Neural cell (in vitro differentiated cells): Measurements from ENCODE around the gene GRPEL2. TPM values are rescaled to one million over a fixed set of nuclear protein-coding genes. Genes with fewer than 3 reads are reported as not detected.

Source experiments
- H2AFZ ChIP-seq: fragments of 200-600, 300-800 bp; sonication (generic), shearing (Covaris generic); 2 replicates; pipeline ENCODE4 v1.6.0; 2014; ENCODE audit warnings: low read depth, mild to moderate bottlenecking, antibody characterized with exemption, low read length, moderate library complexity
- H3F3A ChIP-seq: fragments of 200-600 bp; shearing (Covaris generic); 2 replicates; pipeline ENCODE4 v1.6.1; 2016; ENCODE audit warnings: mild to moderate bottlenecking, moderate library complexity, mixed read lengths, antibody characterized with exemption, low read length; ENCODE audit not compliant: insufficient read depth, poor library complexity, severe bottlenecking
- H3K27ac ChIP-seq: fragments of 200-600, 300-800 bp; sonication (generic), shearing (Covaris generic); 2 replicates; pipeline ENCODE4 v1.5.1; 2014; ENCODE audit warnings: mild to moderate bottlenecking, low read length, moderate library complexity
- H3K27me3 ChIP-seq: fragments of 300-800, 200-600 bp; sonication (generic), shearing (Covaris generic); 2 replicates; pipeline ENCODE4 v1.6.0; 2014; ENCODE audit warnings: mild to moderate bottlenecking, low read depth, low read length, moderate library complexity; ENCODE audit not compliant: insufficient read depth
- H3K36me3 ChIP-seq: fragments of 300-800, 200-600 bp; sonication (generic), shearing (Covaris generic); 2 replicates; pipeline ENCODE4 v1.5.1; 2014; ENCODE audit warnings: mild to moderate bottlenecking, antibody characterized with exemption, low read length, moderate library complexity; ENCODE audit not compliant: insufficient read depth
- H3K4me2 ChIP-seq: fragments of 300-800, 200-600 bp; sonication (generic), shearing (Covaris generic); 2 replicates; pipeline ENCODE4 v1.6.0; 2014; ENCODE audit warnings: mild to moderate bottlenecking, low read length
- H3K4me3 ChIP-seq: fragments of 300-800, 200-600 bp; sonication (generic), shearing (Covaris generic); 2 replicates; pipeline ENCODE4 v1.5.1; 2014; ENCODE audit warnings: mild to moderate bottlenecking, low read length, moderate library complexity
- H3K79me2 ChIP-seq: fragments of 200-600 bp; shearing (Covaris generic); replicated peaks from 2 replicates; pipeline ENCODE4 v1.6.0; 2014; ENCODE audit warnings: mild to moderate bottlenecking, low read length, moderate library complexity; ENCODE audit not compliant: insufficient read depth
- H3K9ac ChIP-seq: fragments of 300-800, 200-600 bp; sonication (generic), shearing (Covaris generic); 2 replicates; pipeline ENCODE4 v1.6.1; 2016; ENCODE audit warnings: mild to moderate bottlenecking, low read length, mixed read lengths
- H3K9me2 ChIP-seq: fragments of 200-600 bp; shearing (Covaris generic); 2 replicates; pipeline ENCODE4 v1.6.1; 2016; ENCODE audit warnings: mild to moderate bottlenecking, low read length, mixed read lengths; ENCODE audit not compliant: insufficient read depth
- H3K9me3 ChIP-seq: fragments of 200-600, 300-800 bp; sonication (generic), shearing (Covaris generic); 2 replicates; pipeline ENCODE4 v1.6.1; 2016; ENCODE audit warnings: mild to moderate bottlenecking, mixed run types, low read length, moderate library complexity, mixed read lengths
- H4K20me1 ChIP-seq: fragments of 200-600 bp; shearing (Covaris generic); 2 replicates; pipeline ENCODE4 v1.6.1; 2016; ENCODE audit warnings: mild to moderate bottlenecking, mixed run types; ENCODE audit not compliant: insufficient read depth
- CTCF ChIP-seq: fragments of 450-650 bp; IDR thresholded peaks from 2 replicates; pipeline ENCODE4 v1.5.1; 2014; ENCODE audit warnings: antibody characterized with exemption, mild to moderate bottlenecking, moderate library complexity; ENCODE audit not compliant: poor library complexity, severe bottlenecking
- EP300 ChIP-seq: fragments of 450-650 bp; conservative IDR thresholded peaks from 2 replicates; pipeline ENCODE4 v1.6.1; 2014; ENCODE audit warnings: antibody characterized with exemption, mild to moderate bottlenecking, moderate library complexity; ENCODE audit not compliant: poor library complexity, severe bottlenecking
- EZH2 ChIP-seq: fragments of 200-600, 300-800 bp; shearing (Covaris generic), sonication (generic); IDR thresholded peaks from 2 replicates; pipeline ENCODE4 v1.6.1; 2014; ENCODE audit warnings: antibody characterized with exemption, low read length, borderline replicate concordance, mild to moderate bottlenecking; ENCODE audit not compliant: insufficient read depth, poor library complexity, severe bottlenecking
- MXI1 ChIP-seq: fragments of 450-650 bp; conservative IDR thresholded peaks from 2 replicates; pipeline ENCODE4 v1.6.1; 2014; ENCODE audit warnings: antibody characterized with exemption, mild to moderate bottlenecking; ENCODE audit not compliant: poor library complexity, severe bottlenecking
- POLR2AphosphoS5 ChIP-seq: IDR thresholded peaks from 2 replicates; pipeline ENCODE4 v1.6.1; 2012
- RAD21 ChIP-seq: fragments of 450-650 bp; conservative IDR thresholded peaks from 2 replicates; pipeline ENCODE4 v1.6.1; 2014; ENCODE audit warnings: antibody characterized with exemption, mild to moderate bottlenecking, moderate library complexity
- SMC3 ChIP-seq: fragments of 450-650 bp; conservative IDR thresholded peaks from 2 replicates; pipeline ENCODE4 v1.6.1; 2014; ENCODE audit warnings: antibody characterized with exemption, mild to moderate bottlenecking, moderate library complexity; ENCODE audit not compliant: poor library complexity
- TAF1 ChIP-seq: IDR thresholded peaks from 2 replicates; pipeline ENCODE4 v1.6.1; 2012; ENCODE audit warnings: low read depth
- polyA plus RNA-seq: library from polyadenylated mRNA; depleted of rRNA; stranded (reverse); fragments of >200 nt; gene quantifications from 2 replicates; pipeline ENCODE4 v1.2.3, GENCODE V29; 2014
- TF ChIP-seq, protein P1 (sequence below): IDR thresholded peaks from 2 replicates; pipeline ENCODE4 v1.6.1; 2012; ENCODE audit warnings: borderline replicate concordance

The GRPEL2 gene
- polyA plus RNA-seq, 1 donor from 2014 or later, result 19.3 TPM

DNA sequence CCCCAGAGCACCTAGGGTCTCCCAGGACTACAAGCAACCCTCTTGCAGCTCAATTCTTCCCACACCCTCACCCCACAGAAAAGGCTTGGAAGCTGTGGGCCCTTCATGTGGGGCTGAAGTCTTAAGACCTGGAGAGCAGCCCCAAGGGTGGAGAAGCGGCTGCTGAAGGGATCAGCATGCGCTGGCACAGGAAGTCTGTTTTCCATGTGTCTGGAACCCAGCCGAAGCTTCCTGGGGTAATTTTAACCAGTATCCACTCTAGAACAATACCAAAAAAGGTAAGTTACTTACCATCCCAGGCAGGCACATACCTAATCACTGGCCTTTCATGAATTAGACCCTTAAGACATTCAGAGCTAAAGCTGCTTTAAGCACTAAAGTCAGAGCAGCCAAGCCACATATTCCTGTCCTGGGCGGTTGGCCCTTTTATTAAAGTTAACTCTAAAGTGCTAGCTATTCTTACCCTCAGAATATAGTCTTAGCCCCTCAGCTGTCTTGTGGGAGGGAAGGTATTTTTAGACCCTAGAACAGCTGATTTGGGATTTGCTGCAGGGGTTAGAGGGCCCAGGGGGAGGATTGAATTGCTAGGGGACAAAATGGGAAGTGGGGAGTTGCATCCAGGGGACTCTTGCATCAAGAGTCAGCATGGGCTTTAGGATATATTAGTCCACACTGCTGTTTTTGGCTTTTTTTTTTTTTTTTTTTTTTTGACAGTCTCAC, 26.9 kb downstream of the GRPEL2 start:
- H2AFZ ChIP-seq, result no peak overlapping the region
- no peak overlapping the region for H3K4me2 ChIP-seq
- H3K4me3 ChIP-seq, result no peak overlapping the region
- H3K27ac ChIP-seq, result no peak overlapping the region
- H3F3A ChIP-seq, result no peaks in the 10 kb centered on the region
- H3K9me3 ChIP-seq, result no peaks in the 10 kb centered on the region
- H3K27me3 ChIP-seq, result no peaks in the 10 kb centered on the region
- no peak for TF ChIP-seq EP300
- TF ChIP-seq SMC3, result no peak
- no peak for TF ChIP-seq POLR2AphosphoS5
- no peak for TF ChIP-seq EZH2
- no peak for TF ChIP-seq CTCF
- TF ChIP-seq, protein P1, sequence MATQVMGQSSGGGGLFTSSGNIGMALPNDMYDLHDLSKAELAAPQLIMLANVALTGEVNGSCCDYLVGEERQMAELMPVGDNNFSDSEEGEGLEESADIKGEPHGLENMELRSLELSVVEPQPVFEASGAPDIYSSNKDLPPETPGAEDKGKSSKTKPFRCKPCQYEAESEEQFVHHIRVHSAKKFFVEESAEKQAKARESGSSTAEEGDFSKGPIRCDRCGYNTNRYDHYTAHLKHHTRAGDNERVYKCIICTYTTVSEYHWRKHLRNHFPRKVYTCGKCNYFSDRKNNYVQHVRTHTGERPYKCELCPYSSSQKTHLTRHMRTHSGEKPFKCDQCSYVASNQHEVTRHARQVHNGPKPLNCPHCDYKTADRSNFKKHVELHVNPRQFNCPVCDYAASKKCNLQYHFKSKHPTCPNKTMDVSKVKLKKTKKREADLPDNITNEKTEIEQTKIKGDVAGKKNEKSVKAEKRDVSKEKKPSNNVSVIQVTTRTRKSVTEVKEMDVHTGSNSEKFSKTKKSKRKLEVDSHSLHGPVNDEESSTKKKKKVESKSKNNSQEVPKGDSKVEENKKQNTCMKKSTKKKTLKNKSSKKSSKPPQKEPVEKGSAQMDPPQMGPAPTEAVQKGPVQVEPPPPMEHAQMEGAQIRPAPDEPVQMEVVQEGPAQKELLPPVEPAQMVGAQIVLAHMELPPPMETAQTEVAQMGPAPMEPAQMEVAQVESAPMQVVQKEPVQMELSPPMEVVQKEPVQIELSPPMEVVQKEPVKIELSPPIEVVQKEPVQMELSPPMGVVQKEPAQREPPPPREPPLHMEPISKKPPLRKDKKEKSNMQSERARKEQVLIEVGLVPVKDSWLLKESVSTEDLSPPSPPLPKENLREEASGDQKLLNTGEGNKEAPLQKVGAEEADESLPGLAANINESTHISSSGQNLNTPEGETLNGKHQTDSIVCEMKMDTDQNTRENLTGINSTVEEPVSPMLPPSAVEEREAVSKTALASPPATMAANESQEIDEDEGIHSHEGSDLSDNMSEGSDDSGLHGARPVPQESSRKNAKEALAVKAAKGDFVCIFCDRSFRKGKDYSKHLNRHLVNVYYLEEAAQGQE, result no peak
- H4K20me1 ChIP-seq, result no peaks in the 10 kb centered on the region
- no peak overlapping the region for H3K9ac ChIP-seq
- no peaks in the 10 kb centered on the region for H3K79me2 ChIP-seq
- no peaks in the 10 kb centered on the region for H3K9me2 ChIP-seq
- H3K36me3 ChIP-seq, result no peaks in the 10 kb centered on the region

DNA sequence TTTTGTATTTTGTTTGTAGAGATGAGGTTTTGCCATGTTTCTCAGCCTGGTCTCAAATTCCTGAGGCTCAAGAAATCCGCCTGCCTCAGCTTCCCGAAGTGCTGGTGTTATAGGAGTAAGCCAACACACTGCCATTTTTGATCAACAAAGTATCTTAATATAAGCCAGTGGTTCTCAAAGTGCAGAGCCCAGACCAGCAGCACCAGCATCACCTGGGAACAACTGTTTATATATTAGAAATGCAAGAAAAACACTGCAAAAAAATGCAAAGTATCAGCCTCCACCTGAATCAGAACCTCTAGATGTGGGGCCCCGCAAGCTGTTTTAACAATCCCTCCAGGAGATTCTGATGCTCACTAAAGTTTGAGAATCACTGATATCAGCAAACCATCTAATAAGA, 27.6 kb downstream of the GRPEL2 start:
- no peak overlapping the region for H3K4me3 ChIP-seq
- TF ChIP-seq RAD21 (no peak), MXI1 (no peak), EP300 (no peak), SMC3 (no peak), POLR2AphosphoS5 (no peak), EZH2 (no peak), CTCF (no peak), TAF1 (no peak)
- TF ChIP-seq, protein P1, result no peak
- no peaks in the 10 kb centered on the region for H3K36me3 ChIP-seq
- no peaks in the 10 kb centered on the region for H4K20me1 ChIP-seq
- H3K79me2 ChIP-seq, result no peaks in the 10 kb centered on the region
- H3K9ac ChIP-seq, result no peak overlapping the region
- no peak overlapping the region for H3K27ac ChIP-seq
- H3K27me3 ChIP-seq, result no peaks in the 10 kb centered on the region
- no peak overlapping the region for H3K4me2 ChIP-seq
- H3K9me2 ChIP-seq, result no peaks in the 10 kb centered on the region
- H3K9me3 ChIP-seq, result no peaks in the 10 kb centered on the region
- no peaks in the 10 kb centered on the region for H3F3A ChIP-seq
- H2AFZ ChIP-seq, result no peak overlapping the region
